NK-92 (cell line): Measurements from ENCODE around the gene MYCN.

Experiments used
- DNase-seq: peaks from one replicate; lab custom pipeline; 2025; ENCODE audit not compliant: unreplicated experiment; lab: John Stamatoyannopoulos, UW

MYCN gene

GRCh38 chr2:15992457-15993231, 52.3 kb downstream of the MYCN start:
- no peak for DNase-seq

- DNase-seq: no peak
Observed at GRCh38 chr2:15993232-15993610, 52.9 kb downstream of the MYCN start.

GRCh38 chr2:15993666-15994065, 53.3 kb downstream of the MYCN start:
- DNase-seq: no peak

GRCh38 chr2:15995603-15996002, 55.3 kb downstream of the MYCN start:
- DNase-seq: no peak
